HUDEP-2 (cell line): Measurements from ENCODE around the gene TNS1.

ENCODE experiments used
- DNase-seq, 76 experiments: peaks; one replicate each; lab custom pipeline; 2025; ENCODE audit not compliant: unreplicated experiment in 76 of 76; lab: John Stamatoyannopoulos, UW

Gene TNS1

GRCh38 chr2:218017211-218018053, 14.6 kb upstream of the TNS1 start:
- no peak for DNase-seq

GRCh38 chr2:218016810-218017209, 14.0 kb upstream of the TNS1 start:
- DNase-seq = no peak

GRCh38 chr2:218015586-218016521, 13.1 kb upstream of the TNS1 start:
- no peak for DNase-seq

GRCh38 chr2:218014706-218015585, 12.2 kb upstream of the TNS1 start:
- DNase-seq = no peak

GRCh38 chr2:218013289-218013688, 10.5 kb upstream of the TNS1 start:
- DNase-seq = no peak

GRCh38 chr2:218012284-218012683, 9.5 kb upstream of the TNS1 start:
- no peak for DNase-seq

GRCh38 chr2:218011653-218012040, 8.9 kb upstream of the TNS1 start:
- DNase-seq = no peak

- DNase-seq = no peak
Measured at GRCh38 chr2:218010984-218011652, 8.3 kb upstream of the TNS1 start.

GRCh38 chr2:218010140-218010983, 7.6 kb upstream of the TNS1 start:
- DNase-seq = no peak

GRCh38 chr2:218009765-218010139, 7.0 kb upstream of the TNS1 start:
- DNase-seq = no peak

GRCh38 chr2:218009231-218009630, 6.4 kb upstream of the TNS1 start:
- DNase-seq = no peak

GRCh38 chr2:218008060-218009040, 5.6 kb upstream of the TNS1 start:
- DNase-seq = no peak

- no peak for DNase-seq
Measured at GRCh38 chr2:218006741-218007140, 3.9 kb upstream of the TNS1 start.

- DNase-seq = no peak
Measured at GRCh38 chr2:218005486-218005885, 2.7 kb upstream of the TNS1 start.

GRCh38 chr2:218005028-218005427, 2.2 kb upstream of the TNS1 start:
- no peak for DNase-seq

- no peak for DNase-seq
Measured at GRCh38 chr2:218003981-218004419, 1.2 kb upstream of the TNS1 start.

GRCh38 chr2:218003281-218003944, 618 bp upstream of the TNS1 start:
- no peak for DNase-seq
